ENCODE results near the gene CD248. TPM values are rescaled to one million over a fixed set of nuclear protein-coding genes. Genes with fewer than 3 reads are reported as not detected.

CD248 gene
- total RNA-seq, 1 experiment from 2014 or later, result not detected

DNA sequence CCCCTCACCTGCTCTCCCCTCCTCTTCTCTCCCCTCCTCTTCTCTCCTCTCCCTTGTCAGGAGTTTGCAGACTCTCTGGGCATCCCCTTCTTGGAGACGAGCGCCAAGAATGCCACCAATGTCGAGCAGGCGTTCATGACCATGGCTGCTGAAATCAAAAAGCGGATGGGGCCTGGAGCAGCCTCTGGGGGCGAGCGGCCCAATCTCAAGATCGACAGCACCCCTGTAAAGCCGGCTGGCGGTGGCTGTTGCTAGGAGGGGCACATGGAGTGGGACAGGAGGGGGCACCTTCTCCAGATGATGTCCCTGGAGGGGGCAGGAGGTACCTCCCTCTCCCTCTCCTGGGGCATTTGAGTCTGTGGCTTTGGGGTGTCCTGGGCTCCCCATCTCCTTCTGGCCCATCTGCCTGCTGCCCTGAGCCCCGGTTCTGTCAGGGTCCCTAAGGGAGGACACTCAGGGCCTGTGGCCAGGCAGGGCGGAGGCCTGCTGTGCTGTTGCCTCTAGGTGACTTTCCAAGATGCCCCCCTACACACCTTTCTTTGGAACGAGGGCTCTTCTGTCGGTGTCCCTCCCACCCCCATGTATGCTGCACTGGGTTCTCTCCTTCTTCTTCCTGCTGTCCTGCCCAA, 40.7 kb downstream of the CD248 start:
- no peak overlapping the region for H3K4me2 ChIP-seq
- no peak overlapping the region for H2AFZ ChIP-seq
- TF ChIP-seq EZH2 (IDR thresholded peaks at IDR 0.05; ENCODE audit: low read depth), result no peak
- TF ChIP-seq, protein P1, sequence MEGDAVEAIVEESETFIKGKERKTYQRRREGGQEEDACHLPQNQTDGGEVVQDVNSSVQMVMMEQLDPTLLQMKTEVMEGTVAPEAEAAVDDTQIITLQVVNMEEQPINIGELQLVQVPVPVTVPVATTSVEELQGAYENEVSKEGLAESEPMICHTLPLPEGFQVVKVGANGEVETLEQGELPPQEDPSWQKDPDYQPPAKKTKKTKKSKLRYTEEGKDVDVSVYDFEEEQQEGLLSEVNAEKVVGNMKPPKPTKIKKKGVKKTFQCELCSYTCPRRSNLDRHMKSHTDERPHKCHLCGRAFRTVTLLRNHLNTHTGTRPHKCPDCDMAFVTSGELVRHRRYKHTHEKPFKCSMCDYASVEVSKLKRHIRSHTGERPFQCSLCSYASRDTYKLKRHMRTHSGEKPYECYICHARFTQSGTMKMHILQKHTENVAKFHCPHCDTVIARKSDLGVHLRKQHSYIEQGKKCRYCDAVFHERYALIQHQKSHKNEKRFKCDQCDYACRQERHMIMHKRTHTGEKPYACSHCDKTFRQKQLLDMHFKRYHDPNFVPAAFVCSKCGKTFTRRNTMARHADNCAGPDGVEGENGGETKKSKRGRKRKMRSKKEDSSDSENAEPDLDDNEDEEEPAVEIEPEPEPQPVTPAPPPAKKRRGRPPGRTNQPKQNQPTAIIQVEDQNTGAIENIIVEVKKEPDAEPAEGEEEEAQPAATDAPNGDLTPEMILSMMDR (conservative IDR thresholded peaks at IDR 0.05), result no peak
- H3K79me2 ChIP-seq (ENCODE audit: low read depth), result peaks cover 8% of the 10 kb centered on the region
- H3K9me2 ChIP-seq (ENCODE audit: insufficient read depth), result no peaks in the 10 kb centered on the region
- H3K4me3 ChIP-seq, result no peak overlapping the region
- CTCF ChIA-PET, result interaction anchor here (0.6 kb wide), 1 partner anchor 95 kb away, joined by 3 read pairs; no protein-coding TSS in a partner anchor
- H3F3A ChIP-seq (ENCODE audit: insufficient read depth, low read depth), result peaks cover 15% of the 10 kb centered on the region
- no peak overlapping the region for H3K27ac ChIP-seq
- no peaks in the 10 kb centered on the region for H3K27me3 ChIP-seq (ENCODE audit: insufficient read depth, low read depth)
- BruUV-seq (replicated peaks), result no TSS peak
- intact Hi-C loops (cut with micrococcal nuclease; ENCODE audit: unreplicated experiment), result no loop called here
- no peaks in the 10 kb centered on the region for H3K4me1 ChIP-seq (replicated peaks; ENCODE audit: insufficient read depth)
- POLR2A ChIA-PET (ENCODE audit: unreplicated experiment), result no interaction called here
- no peak for DNase-seq
- peaks cover 49% of the 10 kb centered on the region for H4K20me1 ChIP-seq (ENCODE audit: insufficient read depth)
- H3K9me3 ChIP-seq (ENCODE audit: insufficient read depth, low read depth), result no peaks in the 10 kb centered on the region
- peaks cover 23% of the 10 kb centered on the region for H3K36me3 ChIP-seq (ENCODE audit: low read depth)

DNA sequence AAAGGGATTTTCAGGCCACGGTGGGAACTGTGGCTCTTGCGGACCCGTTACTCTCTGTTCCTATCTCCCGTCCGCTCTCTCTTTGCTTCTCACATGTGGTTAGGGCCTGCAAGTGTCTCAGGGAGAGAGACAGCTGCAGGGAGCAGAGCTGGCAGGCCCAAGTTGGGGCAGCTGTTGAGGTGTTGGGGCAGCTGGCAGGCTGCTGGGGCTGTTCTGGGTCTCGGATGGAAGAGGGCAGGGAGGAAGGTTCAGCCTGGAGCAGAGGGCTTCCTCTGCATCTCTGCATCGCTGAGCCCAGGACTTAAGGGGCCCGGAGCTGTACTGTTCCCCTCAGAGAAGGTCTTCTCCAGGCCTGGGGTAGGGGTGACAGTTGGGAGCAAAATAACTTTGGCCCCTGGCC, 41.4 kb downstream of the CD248 start:
- no peak for TF ChIP-seq EZH2 (IDR thresholded peaks at IDR 0.05; ENCODE audit: low read depth)
- TF ChIP-seq, protein P1 (conservative IDR thresholded peaks at IDR 0.05), result no peak
- H3K4me2 ChIP-seq, result no peak overlapping the region
- BruUV-seq (replicated peaks), result no TSS peak

DNA sequence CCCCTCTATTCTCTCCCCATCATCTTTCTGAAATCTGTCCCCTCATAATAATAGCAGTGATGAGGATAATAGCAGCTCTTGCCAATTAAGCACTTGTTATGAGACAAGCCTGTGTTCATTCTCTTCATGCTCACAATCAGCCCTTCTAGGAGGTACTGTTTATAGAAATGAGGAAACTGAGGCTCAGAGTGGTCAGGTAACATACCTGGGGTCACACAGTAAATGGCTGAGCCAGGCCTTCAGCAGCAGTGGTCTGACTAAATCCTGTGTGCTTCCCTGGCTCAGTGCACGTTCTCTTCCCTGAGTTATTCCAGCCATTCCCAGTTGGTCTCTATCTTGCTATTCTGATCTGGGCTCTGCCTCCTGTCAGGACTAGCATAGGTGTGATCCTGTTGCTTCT, 42.6 kb downstream of the CD248 start:
- Histone ChIP-seq H3K4me1 (replicated peaks; ENCODE audit: insufficient read depth) (peaks cover 8% of the 10 kb centered on the region), H3K27me3 (ENCODE audit: insufficient read depth, low read depth) (no peaks in the 10 kb centered on the region), H3K9me2 (ENCODE audit: insufficient read depth) (no peaks in the 10 kb centered on the region), H3K4me3 (no peak overlapping the region), H3K9me3 (ENCODE audit: insufficient read depth, low read depth) (no peaks in the 10 kb centered on the region), H3K4me2 (no peak overlapping the region), H3K79me2 (ENCODE audit: low read depth) (peaks cover 27% of the 10 kb centered on the region), H2AFZ (no peak overlapping the region), H3F3A (ENCODE audit: insufficient read depth, low read depth) (peaks cover 17% of the 10 kb centered on the region; the same call in 1 of the 2 replicates), H3K36me3 (ENCODE audit: low read depth) (peaks cover 28% of the 10 kb centered on the region), H4K20me1 (ENCODE audit: insufficient read depth) (peaks cover 58% of the 10 kb centered on the region), H3K27ac (no peak overlapping the region)
- no peak for DNase-seq
- no TSS peak for BruUV-seq (replicated peaks)
- intact Hi-C loops (cut with micrococcal nuclease; ENCODE audit: unreplicated experiment), result no loop called here
- POLR2A ChIA-PET (ENCODE audit: unreplicated experiment), result no interaction called here
- TF ChIP-seq, protein P1 (conservative IDR thresholded peaks at IDR 0.05), result no peak
- TF ChIP-seq EZH2 (IDR thresholded peaks at IDR 0.05; ENCODE audit: low read depth), result no peak
- CTCF ChIA-PET, result no interaction called here

More for the DNA sequence above, 41.4 kb downstream of the CD248 start:
- Histone ChIP-seq H3K27ac (no peak overlapping the region), H3K27me3 (ENCODE audit: insufficient read depth, low read depth) (no peaks in the 10 kb centered on the region), H3K4me1 (replicated peaks; ENCODE audit: insufficient read depth) (no peaks in the 10 kb centered on the region), H3K9me2 (ENCODE audit: insufficient read depth) (no peaks in the 10 kb centered on the region), H3F3A (ENCODE audit: insufficient read depth, low read depth) (peaks cover 11% of the 10 kb centered on the region; the same call in 1 of the 2 replicates), H3K4me3 (no peak overlapping the region), H4K20me1 (ENCODE audit: insufficient read depth) (peaks cover 51% of the 10 kb centered on the region), H2AFZ (no peak overlapping the region), H3K79me2 (ENCODE audit: low read depth) (peaks cover 15% of the 10 kb centered on the region), H3K9me3 (ENCODE audit: insufficient read depth, low read depth) (no peaks in the 10 kb centered on the region), H3K36me3 (ENCODE audit: low read depth) (peaks cover 28% of the 10 kb centered on the region)
- CTCF ChIA-PET, result interaction anchor here (0.6 kb wide), 1 partner anchor 95 kb away, joined by 3 read pairs; no protein-coding TSS in a partner anchor
- intact Hi-C loops (cut with micrococcal nuclease; ENCODE audit: unreplicated experiment), result no loop called here
- no peak for DNase-seq
- POLR2A ChIA-PET (ENCODE audit: unreplicated experiment), result no interaction called here
